TTC549 (cell line): ENCODE measurements around the gene HTRA3.
"Not testable (repeated sequence)": the region's sequence is repeated elsewhere in the genome, so short reads cannot be mapped to it uniquely, and the experiment has no call there.

Experiments used
- FAIRE-seq: peaks from 2 replicates; lab custom pipeline; 2012; peaks lifted over from hg19 to GRCh38; lab: Jason Lieb, UNC

The HTRA3 gene

GRCh38 chr4:8345053-8345945 is 75.7 kb downstream of the HTRA3 start:
- FAIRE-seq = no peak

GRCh38 chr4:8345946-8346814 is 76.6 kb downstream of the HTRA3 start:
- no peak for FAIRE-seq

GRCh38 chr4:8346838-8347605 is 77.5 kb downstream of the HTRA3 start:
- no peak for FAIRE-seq

- no peak for FAIRE-seq
Observed at GRCh38 chr4:8347660-8348059, 78.1 kb downstream of the HTRA3 start.

- FAIRE-seq = no peak
Observed at GRCh38 chr4:8348071-8348470, 78.5 kb downstream of the HTRA3 start.

GRCh38 chr4:8349236-8349635 is 79.7 kb downstream of the HTRA3 start:
- not testable (repeated sequence) for FAIRE-seq

GRCh38 chr4:8349664-8350236 is 80.2 kb downstream of the HTRA3 start:
- FAIRE-seq = no peak

GRCh38 chr4:8350352-8350751 is 80.8 kb downstream of the HTRA3 start:
- no peak for FAIRE-seq

- no peak for FAIRE-seq
Observed at GRCh38 chr4:8350841-8351461, 81.4 kb downstream of the HTRA3 start.

- no peak for FAIRE-seq
Observed at GRCh38 chr4:8351931-8352367, 82.4 kb downstream of the HTRA3 start.

GRCh38 chr4:8352368-8353157 is 83.0 kb downstream of the HTRA3 start:
- no peak for FAIRE-seq

GRCh38 chr4:8353158-8353669 is 83.7 kb downstream of the HTRA3 start:
- FAIRE-seq = no peak

- FAIRE-seq = no peak
Observed at GRCh38 chr4:8353912-8354453, 84.4 kb downstream of the HTRA3 start.

- no peak for FAIRE-seq
Observed at GRCh38 chr4:8355306-8355705, 85.8 kb downstream of the HTRA3 start.

GRCh38 chr4:8355864-8356565 is 86.5 kb downstream of the HTRA3 start:
- FAIRE-seq = no peak
